ENCODE results near the gene RPL26. TPM values are rescaled to one million over a fixed set of nuclear protein-coding genes. Genes with fewer than 3 reads are reported as not detected.

Gene RPL26
- polyA plus RNA-seq (2013, experiment 1 of 2; ENCODE audit: insufficient read length) = 1,378 TPM
- 1,690 TPM for polyA plus RNA-seq (2013, experiment 2 of 2; ENCODE audit: insufficient read length)

- DNase-seq = peak; percentile 99
Observed at GRCh38 chr17:8383143-8383822, at the start of gene RPL26. RPL26 (minus strand) TSS chr17:8383193; CDS start chr17:8382310, 883 bp downstream.

DNA sequence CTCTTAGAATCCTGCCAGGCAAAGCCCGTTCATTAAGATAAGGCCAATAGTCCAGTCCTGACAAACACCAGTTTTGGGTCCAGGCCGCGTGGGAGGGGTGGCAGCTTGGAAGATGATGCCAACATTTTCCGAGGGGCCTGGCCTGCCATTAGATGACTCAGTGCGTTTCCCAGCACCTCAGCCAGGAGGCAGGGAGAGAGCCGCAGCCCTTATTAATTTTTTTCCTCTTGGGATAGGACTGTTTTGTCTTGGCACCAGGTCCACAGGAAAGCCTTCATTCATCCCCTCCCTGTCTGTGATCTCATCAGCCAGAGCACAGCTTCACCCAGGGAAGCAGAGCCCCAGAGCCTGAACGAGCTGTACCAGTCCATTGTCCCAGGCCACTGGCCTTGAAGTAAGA is 48.0 kb upstream of the RPL26 start:
- no peak for DNase-seq

GRCh38 chr17:8426802-8427201 is 43.8 kb upstream of the RPL26 start:
- DNase-seq = no peak

GRCh38 chr17:8426094-8426720 is 43.2 kb upstream of the RPL26 start:
- DNase-seq = no peak

DNA sequence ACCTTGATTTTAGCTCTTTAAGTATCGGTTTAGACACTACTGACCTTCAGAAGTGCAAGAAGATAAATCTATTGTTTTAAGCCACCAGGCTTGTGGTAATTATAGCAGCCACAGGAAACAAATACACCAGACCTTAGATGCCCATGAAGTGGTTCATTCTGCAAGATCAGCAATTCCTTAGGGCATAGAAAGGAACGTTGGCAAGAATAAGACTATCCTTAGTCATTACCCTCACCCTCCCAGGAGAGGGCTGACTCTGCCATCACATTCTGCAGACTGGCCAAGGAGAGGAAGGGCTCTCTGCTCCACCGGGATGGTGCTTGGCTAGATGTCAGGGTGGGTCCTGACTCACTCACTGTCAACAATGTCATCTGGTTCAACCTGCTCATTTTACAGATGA is 38.6 kb upstream of the RPL26 start:
- peak; percentile 13 for DNase-seq

- no peak for DNase-seq
Observed at GRCh38 chr17:8420041-8420934, 37.3 kb upstream of the RPL26 start.

DNA sequence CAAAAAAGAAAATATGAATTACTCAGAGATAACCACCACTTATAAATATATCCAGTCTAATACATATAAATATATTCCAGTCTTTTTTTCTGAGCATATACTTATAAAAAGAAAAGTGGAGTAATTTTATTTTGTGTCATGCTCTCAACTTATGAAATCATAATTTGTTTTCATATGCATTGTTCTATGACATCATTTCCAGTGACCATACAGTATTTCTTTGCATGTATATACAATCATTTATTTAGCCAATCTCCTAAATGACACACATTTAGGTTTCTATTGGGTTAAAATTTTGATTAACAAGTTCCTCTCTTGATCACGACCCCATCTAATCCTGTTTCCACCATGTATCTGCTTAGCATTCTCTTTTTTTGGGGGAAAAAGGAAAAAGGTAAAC is 36.3 kb upstream of the RPL26 start:
- DNase-seq = no peak

- no peak for DNase-seq
Observed at GRCh38 chr17:8418471-8418870, 35.5 kb upstream of the RPL26 start.

- no peak for DNase-seq
Observed at GRCh38 chr17:8417806-8418205, 34.8 kb upstream of the RPL26 start.

DNA sequence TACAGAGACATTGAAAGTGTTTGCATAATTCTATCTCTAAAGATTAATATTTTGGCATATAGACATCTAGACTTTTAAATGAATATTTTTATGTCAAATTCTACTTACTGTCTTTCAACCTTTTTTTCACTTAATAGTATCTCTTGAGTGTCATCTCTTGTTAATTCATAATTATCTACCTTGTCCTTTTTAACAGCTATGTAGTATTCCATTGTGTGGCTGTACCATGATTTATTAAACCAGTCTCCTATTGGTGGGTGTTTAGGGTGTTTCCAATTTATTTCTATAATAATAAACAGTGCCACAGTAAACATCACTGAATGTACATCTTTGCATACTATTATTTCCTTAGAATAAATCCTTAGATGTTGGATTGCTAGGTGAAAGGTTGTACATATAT is 30.9 kb upstream of the RPL26 start:
- no peak for DNase-seq

DNA sequence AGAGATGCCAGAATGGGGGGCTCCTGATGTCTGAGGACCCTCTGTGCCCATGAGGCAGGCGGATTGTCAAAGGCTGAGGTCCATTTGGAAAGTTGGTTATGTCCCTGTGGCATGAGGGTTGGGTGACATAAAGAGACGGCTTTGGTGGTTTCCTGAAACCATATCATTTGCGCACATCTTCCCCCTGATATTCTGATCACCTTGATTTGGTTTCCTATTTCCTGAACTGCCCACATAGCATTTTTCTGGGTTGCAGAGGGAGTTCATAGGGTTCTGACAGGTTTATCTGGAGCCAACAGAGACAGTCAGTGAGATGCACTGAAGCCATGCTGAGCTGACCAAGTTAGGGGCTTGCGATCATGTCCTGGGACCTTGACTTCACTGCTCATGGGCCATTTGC is 30.3 kb upstream of the RPL26 start:
- no peak for DNase-seq

GRCh38 chr17:8412089-8412488 is 29.1 kb upstream of the RPL26 start:
- DNase-seq = no peak

GRCh38 chr17:8410883-8411238 is 27.9 kb upstream of the RPL26 start:
- DNase-seq = no peak

DNA sequence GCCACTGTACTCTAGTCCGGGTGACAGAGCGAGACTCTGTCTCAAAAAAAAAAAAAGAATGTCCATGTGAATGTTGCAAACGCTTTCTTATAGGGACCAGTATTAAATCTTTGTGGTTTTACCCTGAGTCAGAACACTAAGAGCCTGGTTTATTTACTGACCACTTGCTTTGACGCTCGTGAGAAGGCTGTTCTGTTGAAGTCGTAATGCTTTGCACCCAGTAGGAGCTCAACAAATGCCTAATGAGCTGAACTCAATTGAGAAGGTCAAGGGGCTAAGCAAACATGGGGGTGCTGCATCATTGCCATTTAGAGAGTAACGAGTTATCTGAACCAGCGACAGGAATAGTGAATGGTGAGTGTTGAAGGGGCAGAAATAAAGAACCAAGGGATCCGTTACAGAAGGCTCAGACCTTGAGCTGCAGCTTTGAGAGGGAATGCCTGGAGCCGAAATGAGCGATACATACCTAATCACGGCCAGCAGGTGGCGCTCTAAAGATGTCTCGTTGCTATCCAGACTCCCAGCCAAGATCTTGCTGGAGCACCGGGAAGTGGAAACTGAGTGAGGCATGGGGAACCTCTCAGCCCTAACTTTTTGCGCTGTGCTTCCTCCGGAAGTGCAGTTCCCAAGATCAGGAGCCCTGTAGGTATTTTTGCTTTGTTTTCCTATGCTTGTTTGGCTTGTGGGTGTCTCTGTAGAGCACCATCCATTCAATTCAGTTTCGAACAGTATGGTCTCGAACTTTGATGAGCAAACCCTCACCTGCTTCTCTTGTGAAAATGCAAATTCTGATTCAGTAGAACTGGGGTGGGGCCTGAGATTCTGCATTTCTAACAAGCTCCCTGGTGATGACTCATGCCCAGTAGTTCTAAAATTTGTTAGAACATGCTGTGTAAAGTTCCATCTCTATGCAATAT is 27.2 kb upstream of the RPL26 start:
- DNase-seq = peak; percentile 80

- DNase-seq = no peak
Observed at GRCh38 chr17:8408371-8408770, 25.4 kb upstream of the RPL26 start.

DNA sequence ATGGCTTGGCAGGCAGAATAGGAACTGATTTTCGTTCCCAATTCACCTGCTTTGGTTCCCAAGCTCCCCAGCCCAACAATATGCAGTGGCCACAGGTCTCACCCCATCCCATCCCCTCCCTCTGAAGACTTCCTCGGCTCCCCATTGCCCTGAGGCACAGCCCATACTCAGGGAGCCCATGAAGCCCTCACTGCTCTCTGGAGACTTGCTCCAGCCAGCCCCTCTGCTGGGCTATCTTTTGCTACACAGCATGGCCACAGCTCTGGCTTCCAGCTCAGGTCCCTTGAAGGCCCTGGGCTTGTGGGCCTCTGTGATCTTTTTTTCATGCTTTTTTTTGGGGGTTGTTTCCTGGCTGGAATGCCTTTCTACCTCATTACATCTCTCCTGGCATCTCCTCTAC is 23.2 kb upstream of the RPL26 start:
- DNase-seq = no peak

DNA sequence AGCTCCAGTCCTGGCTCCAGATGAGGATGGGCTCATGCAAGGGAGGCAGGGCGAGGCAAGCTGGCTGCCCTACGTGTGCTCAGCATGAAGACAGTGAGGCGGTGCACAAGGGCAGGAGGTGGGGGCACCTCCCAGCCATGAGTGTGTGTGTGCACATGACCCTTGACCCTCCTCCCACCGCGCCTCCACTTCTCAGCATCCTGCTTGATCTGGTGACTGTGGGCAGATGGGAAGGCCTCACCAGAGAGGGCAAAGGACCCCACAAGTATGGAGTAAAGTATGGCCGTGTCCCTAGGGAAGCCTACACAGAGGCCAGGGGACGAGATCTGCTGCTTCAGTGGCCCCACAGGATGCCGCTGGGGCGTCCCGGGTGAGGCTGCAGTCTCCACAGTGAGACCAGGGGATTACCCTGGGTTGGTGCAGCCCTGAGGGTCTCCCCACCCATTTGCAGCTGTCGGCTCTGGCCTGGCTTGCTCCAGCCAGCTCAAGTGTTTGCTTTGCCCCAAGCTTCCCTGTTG is 22.6 kb upstream of the RPL26 start:
- no peak for DNase-seq

GRCh38 chr17:8402921-8403536 is 20.0 kb upstream of the RPL26 start:
- DNase-seq = no peak

DNA sequence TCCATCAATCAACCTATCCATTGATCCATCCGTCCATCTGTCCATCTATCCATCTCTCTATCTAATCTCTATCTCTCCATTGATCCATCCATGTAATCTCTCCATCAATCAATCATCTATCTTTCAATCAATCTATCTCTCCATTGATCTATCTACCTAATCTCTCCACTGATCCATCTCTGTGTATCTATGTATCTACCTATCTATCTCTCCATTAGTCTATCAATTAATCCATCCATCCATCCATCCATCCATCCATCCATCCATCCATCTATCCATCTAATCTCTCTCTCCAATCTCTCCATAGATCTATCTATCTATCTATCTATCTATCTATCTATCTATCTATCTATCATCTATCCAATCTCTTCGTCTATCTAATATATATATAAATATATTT is 18.1 kb upstream of the RPL26 start:
- DNase-seq = no peak

- DNase-seq = no peak
Observed at GRCh38 chr17:8398980-8399379, 16.0 kb upstream of the RPL26 start.

DNA sequence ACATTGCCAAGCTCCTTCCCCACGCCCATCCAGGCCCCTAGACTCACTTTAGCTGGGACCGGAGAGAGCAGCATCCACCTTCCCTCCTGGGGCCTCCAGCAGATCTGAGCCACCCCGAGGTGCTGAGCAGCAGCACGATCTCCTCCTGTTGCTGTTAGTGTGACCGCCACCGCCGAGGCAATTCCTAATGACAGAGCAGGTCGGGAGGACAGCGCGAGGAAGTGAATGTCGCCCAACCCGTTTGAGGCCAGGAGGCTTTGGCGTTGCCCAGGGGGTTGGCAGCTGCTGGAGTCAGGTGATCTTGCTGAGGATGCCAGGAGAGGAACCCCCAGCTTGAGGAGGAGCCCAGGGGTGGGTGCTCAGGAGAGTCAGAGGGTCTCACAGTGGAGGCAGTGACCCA is 14.6 kb upstream of the RPL26 start, which contains the start of gene RNF222:
RNF222 (minus strand) TSS at position 192 of the 400 bp plus-strand sequence. CDS start 4,366 bp downstream, outside the sequence.
- no peak for DNase-seq
